ENCODE measurements around the gene WNT7B. TPM values are rescaled to one million over a fixed set of nuclear protein-coding genes. Genes with fewer than 3 reads are reported as not detected.

The WNT7B gene
- total RNA-seq, 4 donors from 2014 or later = 18.7 to 54.4 (median 44.1) TPM

DNA sequence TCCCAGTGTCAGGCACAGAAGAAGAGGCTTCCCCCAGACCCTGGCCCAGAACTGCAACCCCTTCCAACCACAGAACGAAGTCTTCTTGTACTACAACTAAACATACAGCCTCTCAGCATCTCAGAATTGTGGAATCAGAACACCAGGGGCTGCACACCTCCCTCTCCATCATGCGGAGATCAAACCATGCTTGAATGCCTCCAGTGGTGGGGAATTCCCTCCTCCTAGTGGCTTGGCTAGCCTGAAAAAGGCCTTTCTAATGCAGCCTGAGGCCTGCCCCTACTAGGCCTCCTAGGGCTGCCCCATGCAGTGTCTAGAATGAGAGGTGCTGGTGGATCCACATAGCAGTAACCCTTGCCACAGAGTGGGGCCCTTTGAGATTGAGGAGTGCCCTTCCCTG is 62.7 kb downstream of the WNT7B start:
- DNase-seq (ENCODE audit: low spot score in 2 of 2) = no peak
- TF ChIP-seq POLR2AphosphoS5 (IDR thresholded peaks at IDR 0.05) (no peak), CTCF (IDR thresholded peaks at IDR 0.05) (no peak), POLR2A (IDR thresholded peaks at IDR 0.05) (no peak), EP300 (IDR thresholded peaks at IDR 0.05) (no peak)
- Histone ChIP-seq H3K36me3 (no peaks in the 10 kb centered on the region), H3K27ac (no peak overlapping the region), H3K4me1 (peaks cover 24% of the 10 kb centered on the region), H3K9me3 (no peaks in the 10 kb centered on the region), H3K27me3 (peaks cover 5% of the 10 kb centered on the region), H3K4me3 (no peak overlapping the region)
- 100% methylated on average over 2 of the region's 2 CpGs for WGBS

GRCh38 chr22:45912910-45913309 is 64.1 kb downstream of the WNT7B start:
- TF ChIP-seq EP300 (IDR thresholded peaks at IDR 0.05) = no peak
- no peak for TF ChIP-seq POLR2A (IDR thresholded peaks at IDR 0.05)
- TF ChIP-seq CTCF (IDR thresholded peaks at IDR 0.05) = no peak
- no peak for TF ChIP-seq POLR2AphosphoS5 (IDR thresholded peaks at IDR 0.05)
- no peak overlapping the region for H3K4me3 ChIP-seq
- H3K27me3 ChIP-seq = peaks cover 2% of the 10 kb centered on the region
- 32% methylated on average over 2 of the region's 6 CpGs for WGBS
- H3K4me1 ChIP-seq = peaks cover 24% of the 10 kb centered on the region
- no peak overlapping the region for H3K27ac ChIP-seq
- no peaks in the 10 kb centered on the region for H3K9me3 ChIP-seq
- no peaks in the 10 kb centered on the region for H3K36me3 ChIP-seq
- no peak for DNase-seq (ENCODE audit: low spot score in 2 of 2)

- H3K4me1 ChIP-seq = peaks cover 24% of the 10 kb centered on the region
- no peak for DNase-seq (ENCODE audit: low spot score in 2 of 2)
- peak overlapping the region; percentile 31 for H3K27ac ChIP-seq
- H3K36me3 ChIP-seq = no peaks in the 10 kb centered on the region
- H3K27me3 ChIP-seq = peaks cover 8% of the 10 kb centered on the region
- 32% methylated on average over 27 of the region's 27 CpGs for WGBS
- TF ChIP-seq POLR2AphosphoS5 (IDR thresholded peaks at IDR 0.05) (no peak), EP300 (IDR thresholded peaks at IDR 0.05) (no peak), POLR2A (IDR thresholded peaks at IDR 0.05) (no peak), CTCF (IDR thresholded peaks at IDR 0.05) (no peak)
- H3K4me3 ChIP-seq = no peak overlapping the region
- no peaks in the 10 kb centered on the region for H3K9me3 ChIP-seq
Observed at GRCh38 chr22:45911601-45912271, 65.2 kb downstream of the WNT7B start.

DNA sequence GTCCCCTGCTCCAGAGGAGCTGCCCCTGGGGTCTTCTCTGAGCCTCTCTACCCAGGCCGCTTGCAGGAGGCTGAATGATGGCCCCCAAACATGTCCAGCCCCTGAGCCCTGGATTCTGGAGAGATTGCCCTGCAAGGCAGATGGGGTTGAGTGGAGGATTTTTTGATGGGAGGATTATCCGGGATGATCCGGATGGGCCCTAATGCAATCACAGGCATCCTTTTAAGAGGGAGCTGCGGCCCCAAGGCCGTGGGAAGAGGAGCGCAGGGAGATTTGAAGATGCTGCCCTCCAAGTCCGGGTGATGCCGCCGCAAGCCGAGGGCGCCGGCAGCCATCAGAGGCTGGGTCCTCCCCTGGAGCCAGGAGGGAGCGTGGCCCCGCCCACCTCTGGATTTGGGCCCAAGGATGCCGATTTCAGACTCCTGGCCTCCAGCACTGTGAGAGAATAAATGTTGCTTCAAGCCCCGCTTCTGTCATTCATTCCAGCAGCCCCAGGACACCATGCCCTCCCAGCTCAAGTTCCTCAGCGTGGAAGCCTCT is 66.0 kb downstream of the WNT7B start:
- 63% methylated on average over 4 of the region's 17 CpGs for WGBS
- no peak overlapping the region for H3K27ac ChIP-seq
- TF ChIP-seq POLR2A (IDR thresholded peaks at IDR 0.05) (no peak), CTCF (IDR thresholded peaks at IDR 0.05) (no peak), POLR2AphosphoS5 (IDR thresholded peaks at IDR 0.05) (no peak), EP300 (IDR thresholded peaks at IDR 0.05) (no peak)

DNA sequence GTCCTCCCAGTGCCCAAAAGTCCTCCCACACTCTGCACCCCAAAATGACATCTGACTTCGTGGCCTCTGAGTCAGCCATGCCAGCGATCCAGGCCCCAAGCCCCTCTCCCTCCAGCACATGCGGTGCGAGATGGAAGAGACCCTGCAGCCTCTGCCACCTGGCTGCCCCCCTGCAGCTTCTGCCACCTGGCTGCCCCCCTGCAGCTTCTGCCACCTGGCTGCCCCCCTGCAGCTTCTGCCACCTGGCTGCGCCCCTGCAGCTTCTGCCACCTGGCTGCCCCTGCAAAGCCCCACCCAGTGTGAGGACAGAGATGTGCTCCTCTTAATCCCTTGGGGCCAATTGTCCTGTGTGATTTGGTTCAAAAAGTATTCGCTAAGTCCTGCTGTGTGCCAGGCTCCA is 68.0 kb downstream of the WNT7B start:
- DNase-seq (ENCODE audit: low spot score in 2 of 2) = no peak
- Histone ChIP-seq H3K36me3 (no peaks in the 10 kb centered on the region), H3K27ac (no peak overlapping the region), H3K4me3 (no peak overlapping the region), H3K4me1 (peaks cover 30% of the 10 kb centered on the region), H3K27me3 (peaks cover 18% of the 10 kb centered on the region), H3K9me3 (no peaks in the 10 kb centered on the region)
- WGBS = 60% methylated on average over 2 of the region's 6 CpGs
- TF ChIP-seq POLR2A (IDR thresholded peaks at IDR 0.05) (no peak), CTCF (IDR thresholded peaks at IDR 0.05) (no peak), POLR2AphosphoS5 (IDR thresholded peaks at IDR 0.05) (no peak), EP300 (IDR thresholded peaks at IDR 0.05) (no peak)

More for the DNA sequence above, 66.0 kb downstream of the WNT7B start:
- no peaks in the 10 kb centered on the region for H3K9me3 ChIP-seq
- no peak overlapping the region for H3K4me3 ChIP-seq
- H3K4me1 ChIP-seq = peaks cover 24% of the 10 kb centered on the region
- H3K27me3 ChIP-seq = peaks cover 10% of the 10 kb centered on the region
- no peaks in the 10 kb centered on the region for H3K36me3 ChIP-seq
- DNase-seq (ENCODE audit: low spot score in 2 of 2) = no peak

Measured in suprapubic skin (tissue), 4 donors.